HG03575 (cell line): Measurements from ENCODE around the gene CCDC167.

ENCODE experiments used
- ATAC-seq: cut with Tn5 transposase; IDR thresholded peaks from one replicate; pipeline ENCODE4 v1.9.1; 2021; ENCODE audit not compliant: unreplicated experiment, insufficient number of reproducible peaks, low FRiP score; ENCODE audit errors: extremely low read depth

Gene CCDC167

GRCh38 chr6:37480951-37481534, 18.6 kb downstream of the CCDC167 start:
- no peak for ATAC-seq

- ATAC-seq: no peak
Observed at GRCh38 chr6:37480118-37480736, 19.5 kb downstream of the CCDC167 start.

GRCh38 chr6:37479266-37479854, 20.3 kb downstream of the CCDC167 start:
- no peak for ATAC-seq

GRCh38 chr6:37478827-37479226, 20.9 kb downstream of the CCDC167 start:
- no peak for ATAC-seq

GRCh38 chr6:37477656-37478435, 21.8 kb downstream of the CCDC167 start:
- ATAC-seq: no peak

GRCh38 chr6:37477191-37477590, 22.5 kb downstream of the CCDC167 start:
- no peak for ATAC-seq

GRCh38 chr6:37474316-37474715, 25.4 kb downstream of the CCDC167 start:
- ATAC-seq: no peak

- no peak for ATAC-seq
Observed at GRCh38 chr6:37473364-37474095, 26.2 kb downstream of the CCDC167 start.

- no peak for ATAC-seq
Observed at GRCh38 chr6:37467718-37468117, 32.0 kb downstream of the CCDC167 start.

- ATAC-seq: no peak
Observed at GRCh38 chr6:37463110-37463509, 36.6 kb downstream of the CCDC167 start.

GRCh38 chr6:37460805-37461204, 38.9 kb downstream of the CCDC167 start:
- no peak for ATAC-seq

GRCh38 chr6:37459981-37460800, 39.5 kb downstream of the CCDC167 start:
- ATAC-seq: no peak

GRCh38 chr6:37456816-37457560, 42.7 kb downstream of the CCDC167 start:
- no peak for ATAC-seq

GRCh38 chr6:37456126-37456525, 43.6 kb downstream of the CCDC167 start:
- ATAC-seq: no peak

GRCh38 chr6:37454420-37455140, 45.1 kb downstream of the CCDC167 start:
- no peak for ATAC-seq

GRCh38 chr6:37452522-37452921, 47.2 kb downstream of the CCDC167 start:
- no peak for ATAC-seq

- no peak for ATAC-seq
Observed at GRCh38 chr6:37451441-37452193, 48.1 kb downstream of the CCDC167 start.
